Cerebellar nuclear complex (tissue), 1 donor: Measurements from ENCODE around the gene PDE8A.

Experiments used
- DNase-seq, 2 experiments: peaks; one replicate each; lab custom pipeline; 2025; lab: John Stamatoyannopoulos, UW

Gene PDE8A

DNA sequence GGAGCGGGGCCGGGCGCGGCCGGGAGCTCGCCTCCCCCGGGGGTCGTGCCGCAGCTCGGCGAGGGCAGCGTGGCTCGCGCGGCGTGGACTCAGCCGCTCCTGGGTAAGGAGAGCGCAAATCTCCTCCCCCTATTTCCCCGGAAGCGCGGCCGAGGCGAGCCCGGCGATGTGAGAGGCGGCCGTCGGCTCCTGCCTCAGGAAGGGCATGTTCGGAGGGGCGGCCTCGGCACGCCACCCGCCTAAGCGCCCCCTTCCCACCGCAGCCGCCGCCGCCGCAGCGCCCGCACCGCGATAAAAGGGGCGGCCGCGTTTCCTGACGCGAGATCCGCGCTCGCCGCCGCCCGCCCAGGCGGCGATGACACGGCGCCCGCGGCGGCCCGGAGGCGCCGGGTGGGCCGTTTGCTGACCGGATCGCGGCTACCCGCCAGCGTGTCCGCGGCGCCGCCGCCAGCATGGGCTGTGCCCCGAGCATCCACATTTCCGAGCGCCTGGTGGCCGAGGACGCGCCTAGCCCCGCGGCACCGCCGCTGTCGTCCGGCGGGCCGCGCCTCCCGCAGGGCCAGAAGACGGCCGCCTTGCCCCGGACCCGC, at the start of gene PDE8A:
TSS of gene PDE8A (plus strand) at position 146 of the 590 bp plus-strand sequence. CDS start at position 453, 307 bp downstream.
- DNase-seq: no peak

- DNase-seq: no peak
Measured at GRCh38 chr15:84934942-84935729, 46.5 kb upstream of the PDE8A start.

DNA sequence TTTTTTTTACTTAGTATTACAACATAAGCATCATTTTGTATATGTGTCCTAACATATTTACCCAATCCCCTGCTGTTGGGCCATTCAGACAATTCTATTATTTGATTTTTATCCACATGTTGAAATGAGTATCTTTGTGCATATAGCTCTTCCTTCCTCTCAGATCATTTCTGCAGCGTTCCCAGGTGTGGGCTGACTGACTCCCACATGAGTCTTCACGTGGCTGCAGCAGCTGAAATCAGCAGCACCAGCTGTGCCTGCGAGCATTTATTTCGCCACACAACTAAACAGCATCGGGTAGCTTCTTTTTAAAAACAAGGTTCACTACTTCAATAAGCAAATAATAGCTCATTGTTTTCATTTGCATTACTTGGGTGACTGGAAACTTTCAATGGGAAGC, 44.5 kb upstream of the PDE8A start:
- DNase-seq: no peak

GRCh38 chr15:84938726-84939125, 42.9 kb upstream of the PDE8A start:
- DNase-seq: no peak

GRCh38 chr15:84940399-84940798, 41.3 kb upstream of the PDE8A start:
- DNase-seq: no peak

- DNase-seq: no peak
Measured at GRCh38 chr15:84942456-84942855, 39.2 kb upstream of the PDE8A start.

DNA sequence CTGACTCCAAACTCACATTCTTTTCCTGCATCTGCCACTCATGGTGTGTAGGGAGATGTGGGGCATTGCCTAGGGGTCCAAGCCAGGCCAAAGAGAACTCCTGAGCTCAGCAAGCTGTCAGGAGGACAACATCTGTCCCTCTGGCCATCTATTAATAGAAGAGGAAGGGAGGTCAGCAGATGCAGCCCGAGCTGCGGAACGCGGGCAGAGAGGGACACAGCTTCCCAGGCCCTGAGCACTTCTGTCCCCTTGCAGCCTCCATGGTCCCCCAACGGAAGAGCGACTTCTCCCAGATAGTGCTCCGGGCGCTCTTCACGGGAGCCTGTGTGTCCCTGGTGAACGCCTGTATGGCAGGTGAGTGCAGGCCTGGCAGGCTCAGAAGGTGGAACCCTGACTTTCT, 37.3 kb upstream of the PDE8A start:
- no peak for DNase-seq

- DNase-seq: no peak
Measured at GRCh38 chr15:84944861-84945260, 36.8 kb upstream of the PDE8A start.

- DNase-seq: no peak
Measured at GRCh38 chr15:84946772-84947489, 34.7 kb upstream of the PDE8A start.

GRCh38 chr15:84947947-84948830, 33.5 kb upstream of the PDE8A start:
- DNase-seq: no peak

- DNase-seq: no peak
Measured at GRCh38 chr15:84949043-84949442, 32.6 kb upstream of the PDE8A start.

DNA sequence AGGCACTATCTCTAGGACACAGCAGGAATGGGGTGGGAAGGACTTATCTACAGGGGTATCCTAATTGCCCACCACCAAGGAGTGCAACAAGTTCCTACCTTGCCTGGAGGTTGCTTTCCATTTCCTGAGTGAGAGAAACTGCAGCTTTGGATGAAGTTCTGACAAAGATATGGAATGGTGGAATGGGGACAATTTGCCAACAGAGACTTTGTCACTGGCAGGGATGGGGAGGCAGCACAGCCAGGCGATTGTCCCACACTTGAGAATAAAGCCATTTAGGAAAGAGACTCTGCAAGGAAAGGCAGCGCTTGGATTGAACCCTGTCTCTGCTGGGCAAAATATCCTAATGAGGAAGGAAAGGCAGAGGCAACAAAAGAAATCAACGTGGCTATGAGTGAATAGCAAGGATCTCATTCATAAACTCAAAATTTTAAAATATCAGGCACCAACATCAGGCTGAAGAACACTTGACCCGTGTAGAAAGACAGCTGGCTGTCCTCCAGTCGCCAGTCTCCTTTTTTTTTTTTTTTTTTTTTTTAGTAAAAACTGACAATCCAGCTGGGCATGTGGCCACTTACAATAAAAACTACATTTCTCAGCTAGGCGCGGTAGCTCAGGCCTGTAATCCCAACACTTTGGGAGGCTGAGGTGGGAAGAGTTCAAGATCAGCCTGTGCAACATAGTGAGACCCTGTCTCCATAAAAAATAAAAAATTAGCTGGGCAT, 31.6 kb upstream of the PDE8A start:
- no peak for DNase-seq

DNA sequence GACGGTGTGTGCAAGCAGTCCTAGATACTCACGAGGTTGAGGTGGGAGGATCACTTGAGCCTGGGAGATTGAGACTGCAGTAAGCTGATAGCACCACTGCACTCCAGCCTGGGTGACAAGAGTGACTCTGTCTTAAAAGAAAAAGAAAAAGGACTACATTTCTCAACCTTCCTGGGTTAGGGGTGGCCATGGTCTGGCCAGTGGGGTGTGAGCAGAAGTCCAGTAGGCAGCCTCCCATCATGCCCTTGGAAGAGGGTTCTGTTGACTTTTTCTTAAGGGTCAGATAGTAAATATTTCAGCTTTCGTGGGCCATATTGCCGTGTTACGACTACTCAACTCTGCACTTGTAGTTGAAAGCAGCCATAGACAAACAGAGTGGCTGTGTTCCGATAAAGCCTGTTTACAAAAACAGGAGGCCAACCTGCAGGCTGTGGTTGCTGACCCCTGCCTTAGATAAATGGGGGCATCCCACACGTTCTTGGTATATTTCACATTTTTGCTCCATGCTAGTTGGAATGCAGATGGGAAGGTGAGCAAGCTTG, 31.0 kb upstream of the PDE8A start:
- DNase-seq: no peak

DNA sequence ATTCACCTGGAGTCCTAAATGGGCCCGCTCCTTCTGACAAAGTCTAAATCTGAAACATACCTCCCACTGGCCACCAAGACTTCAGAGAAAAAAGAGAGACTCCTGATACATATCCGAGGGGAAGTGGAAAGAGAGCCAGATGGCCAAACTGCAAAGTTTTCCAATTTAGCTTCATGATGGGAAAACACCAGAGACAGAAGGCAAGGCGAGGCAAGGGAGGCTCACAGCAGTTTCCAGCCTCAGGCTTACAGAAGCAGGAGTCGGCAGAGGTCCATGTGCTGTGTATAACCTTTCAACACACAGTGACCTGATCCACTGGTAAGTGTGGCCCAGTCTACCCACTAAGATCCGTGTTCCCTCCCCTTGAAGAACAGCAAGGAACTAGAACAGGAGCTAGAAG, 29.9 kb upstream of the PDE8A start:
- no peak for DNase-seq

DNA sequence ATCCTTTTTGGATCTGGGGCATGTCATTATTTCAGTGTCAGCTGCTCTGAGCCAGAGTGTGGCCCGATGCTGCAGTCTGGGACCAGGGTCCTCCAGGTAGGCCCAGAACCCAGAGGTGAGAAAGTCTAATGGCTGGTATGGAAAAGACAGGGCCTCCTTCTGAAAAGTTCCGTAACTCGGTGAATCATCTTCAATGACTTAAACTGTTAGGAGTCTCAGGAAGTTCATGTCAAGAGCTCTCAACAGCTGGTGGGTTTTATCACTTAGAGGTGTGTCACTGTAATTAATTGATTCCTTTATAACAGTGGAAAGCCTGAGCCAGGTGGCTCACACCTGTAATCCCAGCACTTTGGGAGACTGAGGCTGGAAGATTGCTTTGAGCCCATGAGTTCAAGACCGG, 28.5 kb upstream of the PDE8A start:
- no peak for DNase-seq

- DNase-seq: no peak
Measured at GRCh38 chr15:84953726-84954125, 27.9 kb upstream of the PDE8A start.

GRCh38 chr15:84955089-84955848, 26.4 kb upstream of the PDE8A start:
- no peak for DNase-seq

- no peak for DNase-seq
Measured at GRCh38 chr15:84956199-84956598, 25.5 kb upstream of the PDE8A start.

GRCh38 chr15:84960391-84961113, 21.1 kb upstream of the PDE8A start:
- no peak for DNase-seq

DNA sequence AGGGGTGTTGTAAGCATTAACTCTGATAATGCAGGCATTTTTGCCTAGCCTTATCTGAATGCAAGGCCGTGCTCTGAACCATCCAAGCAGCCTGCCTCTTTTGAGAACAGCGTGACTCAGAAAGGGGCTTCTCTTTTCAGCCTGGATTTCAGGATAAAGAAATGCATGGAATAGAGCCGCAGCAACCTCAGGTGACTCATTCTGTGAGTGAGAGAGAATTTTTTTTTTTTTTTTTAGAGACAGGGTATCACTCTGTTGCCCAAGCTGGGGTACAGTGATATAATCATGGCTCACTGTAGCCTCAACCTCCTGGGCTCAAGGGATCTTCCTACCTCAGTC, 20.6 kb upstream of the PDE8A start:
- no peak for DNase-seq
